Cerebellar cortex (tissue), 1 donor: ENCODE measurements around the gene CNKSR1.
"Not testable (repeated sequence)": the region's sequence is repeated elsewhere in the genome, so short reads cannot be mapped to it uniquely, and the experiment has no call there.

Source experiments
- DNase-seq: peaks from one replicate; pipeline ENCODE4 v3.0.0-alpha.2; 2015; ENCODE audit warnings: low spot score

CNKSR1 gene

DNA sequence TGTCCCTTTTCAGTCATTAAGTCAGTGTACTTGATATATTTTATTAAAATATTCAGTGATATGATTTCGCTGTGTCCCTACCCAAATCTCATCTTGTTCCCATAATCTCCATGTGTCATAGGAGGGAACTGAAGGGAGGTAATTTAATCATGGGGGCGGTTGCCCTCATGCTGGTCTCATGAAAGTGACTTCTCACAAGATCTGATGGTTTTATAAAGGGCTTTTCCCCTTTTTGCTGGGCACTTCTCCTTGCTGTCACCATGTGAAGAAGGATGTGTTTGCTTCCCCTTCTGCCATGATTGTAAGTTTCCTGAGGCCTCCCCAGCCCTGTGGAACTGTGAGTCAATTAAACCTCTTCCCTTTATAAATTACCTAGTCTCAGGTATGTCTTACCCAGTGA is 53.4 kb downstream of the CNKSR1 start:
- not testable (repeated sequence) for DNase-seq

DNA sequence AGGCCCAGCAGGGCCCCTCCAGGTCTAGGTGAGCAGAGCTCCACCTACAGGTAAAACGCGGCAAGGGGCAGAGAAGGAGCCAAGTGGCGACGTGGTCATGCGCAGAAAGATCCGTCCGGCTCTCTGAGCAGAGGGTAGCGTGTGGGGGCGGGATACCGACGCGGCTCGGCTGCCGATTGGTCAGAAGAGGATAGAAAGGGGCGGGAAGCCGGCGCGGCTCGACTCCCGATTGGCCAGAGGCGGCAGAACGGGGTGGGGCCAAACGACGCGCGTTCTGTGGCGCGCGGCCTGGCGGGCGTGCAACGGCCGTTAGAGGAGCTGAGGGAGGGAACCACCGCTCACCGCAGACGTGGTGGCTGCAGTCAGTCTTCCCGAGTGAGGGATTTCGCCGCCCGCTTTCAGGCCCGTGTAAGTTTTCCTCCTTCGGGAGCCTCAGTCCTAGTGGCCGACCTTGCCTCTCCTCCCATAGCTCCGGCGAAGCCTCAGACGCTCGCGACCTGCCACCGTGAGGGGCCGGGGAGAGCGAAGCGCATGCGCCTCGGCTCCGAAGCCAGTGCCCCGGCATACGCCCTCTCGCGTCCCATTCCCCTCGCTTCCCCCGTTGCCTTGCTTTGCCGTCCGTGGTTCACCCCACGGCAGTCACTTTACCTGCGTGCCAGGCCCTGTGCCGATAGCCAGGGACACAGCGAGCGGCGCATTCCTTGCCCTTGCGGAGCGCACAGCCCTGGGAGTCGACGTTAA is 56.8 kb downstream of the CNKSR1 start, which contains the start of gene CEP85:
Gene CEP85, plus strand, starts transcription at position 298 of the 741 bp plus-strand sequence. CDS start 5,584 bp downstream, outside the sequence.
- DNase-seq, result peak; percentile 98

DNA sequence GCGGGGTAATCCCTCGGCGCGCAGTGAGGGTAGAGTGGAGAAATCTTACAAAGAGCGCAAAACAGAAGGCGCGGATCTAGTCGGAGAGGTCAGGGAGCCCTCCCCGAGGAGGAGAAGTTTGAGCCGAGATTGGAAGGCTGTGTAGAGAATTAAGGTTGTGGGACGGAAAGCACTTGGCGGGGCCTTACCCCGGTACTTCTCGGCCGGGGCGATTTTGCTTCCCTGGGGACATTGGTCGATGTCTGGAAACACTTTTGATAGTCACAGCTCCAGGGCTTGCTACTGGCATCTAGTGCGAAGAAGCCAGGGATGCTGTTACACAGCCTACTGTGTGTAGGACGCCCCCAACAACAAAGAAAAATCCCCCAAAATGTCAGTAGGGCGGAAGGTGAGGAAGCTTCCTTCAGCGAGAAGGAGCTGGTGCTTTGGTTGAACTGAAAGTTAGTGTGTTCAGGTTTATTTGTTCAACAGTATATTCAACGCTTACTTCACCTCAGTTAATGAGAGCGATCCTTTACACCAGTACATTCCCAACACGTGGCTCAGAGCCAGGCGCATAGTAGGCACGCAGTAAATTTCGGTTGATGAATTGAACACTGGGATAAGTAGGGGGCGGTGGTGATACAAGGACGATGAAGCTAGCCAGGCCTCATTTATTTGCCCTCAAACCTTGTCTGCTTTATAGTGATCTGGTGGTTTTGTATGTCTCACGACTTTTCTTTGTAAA is 57.5 kb downstream of the CNKSR1 start:
- no peak for DNase-seq

DNA sequence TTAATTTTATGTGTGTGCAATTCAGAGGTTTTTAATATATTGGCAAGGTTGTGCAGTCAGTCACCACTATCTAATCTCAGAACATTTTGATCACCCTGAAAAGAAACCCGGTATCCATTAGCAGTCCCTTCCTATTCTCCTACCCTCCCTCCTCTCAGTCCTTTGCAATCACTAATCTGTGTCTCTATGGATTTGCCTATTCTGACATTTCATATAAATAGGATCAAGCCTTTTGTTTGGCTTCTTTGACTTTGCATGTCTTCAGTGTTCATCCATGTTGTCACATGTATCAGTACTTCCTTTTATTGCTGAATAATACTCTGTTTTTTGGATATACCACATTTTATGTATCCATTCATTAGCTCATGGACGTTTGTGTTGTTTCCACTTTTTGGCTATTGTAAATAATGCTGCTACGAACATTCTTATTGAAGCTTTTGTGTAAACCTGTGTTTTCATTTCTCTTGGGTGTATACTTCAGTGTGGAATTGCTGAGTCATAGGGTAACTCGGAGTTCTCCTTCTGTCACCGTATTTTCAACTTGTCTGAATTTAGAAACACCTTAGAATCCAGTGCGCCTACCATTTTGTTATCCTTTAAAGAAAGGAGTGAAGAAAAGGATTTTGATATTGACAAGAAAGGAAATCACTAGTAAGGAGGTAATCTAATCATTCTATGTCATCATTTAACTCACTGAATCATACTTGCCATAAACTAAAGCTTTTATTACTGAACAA is 60.1 kb downstream of the CNKSR1 start:
- no peak for DNase-seq
